IMR-90 (cell line): ENCODE data around the gene PTPRN2. TPM values are rescaled to one million over a fixed set of nuclear protein-coding genes. Genes with fewer than 3 reads are reported as not detected.

ENCODE experiments used
- ATAC-seq: fragments of 200-7000 bp; cut with Tn5 transposase; 2 replicates; pipeline ENCODE4 v1.9.1; 2020; ENCODE audit warnings: low read depth, mild to moderate bottlenecking, moderate library complexity
- BruUV-seq: library from RNA; stranded (reverse); fragments of 400-500 nt; replicated peaks from 2 replicates; lab custom pipeline; 2021; lab: Mats Ljungman, UMichigan
- CTCF ChIA-PET: fragments of 300-600 bp; formaldehyde crosslinking; extraction: SDS; loops from one replicate; lab custom pipeline; 2021; ENCODE audit warnings: antibody characterized with exemption; lab: Yijun Ruan, JAX
- POLR2A ChIA-PET: fragments of 300-600 bp; sonication (Branson Sonifier 250); formaldehyde crosslinking; loops from one replicate; lab custom pipeline; 2022; ENCODE audit warnings: antibody characterized with exemption; ENCODE audit not compliant: unreplicated experiment; lab: Charles Lee
- DNase-seq: peaks from one replicate; pipeline ENCODE4 v3.0.0; 2013
- H2AFZ ChIP-seq: replicated peaks from 2 replicates; pipeline ENCODE3; 2013; ENCODE audit warnings: low read length, mild to moderate bottlenecking; ENCODE audit not compliant: poor library complexity
- H2AK5ac ChIP-seq: 2 replicates; pipeline ENCODE4 v1.6.1; 2013; ENCODE audit warnings: low read depth, low read length, inconsistent platforms
- H2AK9ac ChIP-seq: replicated peaks from 2 replicates; pipeline ENCODE3; 2013; ENCODE audit warnings: mild to moderate bottlenecking, low read depth, low read length, moderate library complexity; ENCODE audit not compliant: poor library complexity
- H2BK120ac ChIP-seq: 2 replicates; pipeline ENCODE4 v1.6.1; 2013; ENCODE audit warnings: low read depth, low read length, inconsistent platforms
- H2BK15ac ChIP-seq: 3 replicates; pipeline ENCODE4 v1.6.1; 2013; ENCODE audit warnings: low read depth, low read length, inconsistent platforms
- H2BK20ac ChIP-seq: 2 replicates; pipeline ENCODE4 v1.6.1; 2013; ENCODE audit warnings: low read depth, mild to moderate bottlenecking, inconsistent platforms, low read length, moderate library complexity
- H2BK5ac ChIP-seq: 2 replicates; pipeline ENCODE4 v1.6.1; 2013; ENCODE audit warnings: mild to moderate bottlenecking, low read depth, low read length, inconsistent platforms; ENCODE audit not compliant: poor library complexity, severe bottlenecking
- H3K14ac ChIP-seq: replicated peaks from 2 replicates; pipeline ENCODE4 v1.6.1; 2013; ENCODE audit warnings: low read depth, low read length, inconsistent platforms
- H3K18ac ChIP-seq: 2 replicates; pipeline ENCODE4 v1.6.1; 2013; ENCODE audit warnings: low read depth, low read length, control low read depth
- H3K23ac ChIP-seq: 2 replicates; pipeline ENCODE4 v1.6.1; 2013; ENCODE audit warnings: low read depth, low read length, inconsistent platforms
- H3K27ac ChIP-seq: 2 replicates; pipeline ENCODE4 v1.5.1; 2013; ENCODE audit warnings: mild to moderate bottlenecking, control low read depth, low read length; ENCODE audit not compliant: insufficient read depth
- H3K27me3 ChIP-seq: 2 replicates; pipeline ENCODE4 v1.6.1; 2013; ENCODE audit warnings: low read length; ENCODE audit not compliant: control insufficient read depth, insufficient read depth
- H3K36me3 ChIP-seq: 2 replicates; pipeline ENCODE4 v1.6.1; 2013; ENCODE audit warnings: low read length, mixed read lengths; ENCODE audit not compliant: control insufficient read depth, insufficient read depth
- H3K4ac ChIP-seq: 2 replicates; pipeline ENCODE4 v1.6.1; 2013; ENCODE audit warnings: low read depth, low read length, inconsistent platforms
- H3K4me1 ChIP-seq: 2 replicates; pipeline ENCODE4 v1.6.1; 2013; ENCODE audit warnings: low read length, mixed read lengths; ENCODE audit not compliant: control insufficient read depth, insufficient read depth
- H3K4me2 ChIP-seq: 2 replicates; pipeline ENCODE4 v1.6.1; 2013; ENCODE audit warnings: low read depth, mild to moderate bottlenecking, control low read depth, low read length, moderate library complexity
- H3K4me3 ChIP-seq: 2 replicates; pipeline ENCODE4 v1.5.1; 2013; ENCODE audit warnings: low read depth, mild to moderate bottlenecking, control low read depth, low read length, moderate library complexity; ENCODE audit not compliant: insufficient read depth
- H3K56ac ChIP-seq: 2 replicates; pipeline ENCODE4 v1.6.1; 2013; ENCODE audit warnings: low read length, inconsistent platforms; ENCODE audit not compliant: insufficient read depth; ENCODE audit errors: extremely low read depth
- H3K79me1 ChIP-seq, 2 experiments: 2 replicates each; pipeline ENCODE4 v1.6.1; 2013; ENCODE audit warnings: low read length in 2 of 2, inconsistent platforms in 1 of 2, low read depth in 1 of 2
- H3K9ac ChIP-seq: 2 replicates; pipeline ENCODE4 v1.6.1; 2013; ENCODE audit warnings: low read depth, low read length, control low read depth
- H3K9me1 ChIP-seq: 2 replicates; pipeline ENCODE4 v1.6.1; 2013; ENCODE audit warnings: low read length, inconsistent platforms; ENCODE audit not compliant: insufficient read depth
- H3K9me3 ChIP-seq: 2 replicates; pipeline ENCODE4 v1.6.1; 2013; ENCODE audit warnings: low read length; ENCODE audit not compliant: control insufficient read depth, insufficient read depth
- H4K20me1 ChIP-seq: 2 replicates; pipeline ENCODE4 v1.6.1; 2013; ENCODE audit warnings: low read length, inconsistent platforms; ENCODE audit not compliant: insufficient read depth
- H4K5ac ChIP-seq: 2 replicates; pipeline ENCODE4 v1.6.1; 2013; ENCODE audit warnings: mild to moderate bottlenecking, low read depth, low read length, control low read depth
- H4K8ac ChIP-seq, 2 experiments: 2 replicates each; pipeline ENCODE4 v1.6.1; 2013; ENCODE audit warnings: low read depth in 2 of 2, low read length in 2 of 2, control low read depth in 1 of 2, inconsistent platforms in 1 of 2
- H4K91ac ChIP-seq: 2 replicates; pipeline ENCODE4 v1.6.1; 2013; ENCODE audit warnings: low read depth, low read length, inconsistent platforms; ENCODE audit not compliant: insufficient read depth
- CHD1 ChIP-seq: IDR thresholded peaks from 2 replicates; pipeline ENCODE4 v1.6.1; 2012; ENCODE audit warnings: low read depth, low read length, improper control_type of control experiment
- WGBS, 2 experiments: methylation state at CpG; one replicate each; pipeline versions ENCODE4 v1.1.5 to v1.1.7; 2013; ENCODE audit warnings: missing lambda C conversion rate in 2 of 2; ENCODE audit not compliant: insufficient read length in 1 of 2; ENCODE audit errors: extremely low coverage in 2 of 2; 5-methylcytosine and 5-hydroxymethylcytosine counted together
- dilution Hi-C: fragments of 300-500 bp; cut with HindIII; formaldehyde crosslinking; loops from one replicate; pipeline ENCODE4 v1.14.3; 2018; ENCODE audit warnings: low sequenced_read_pairs; ENCODE audit not compliant: unreplicated experiment
- in situ Hi-C: fragments of 300-500 bp; cut with MboI; formaldehyde crosslinking; loops from 3 replicates; pipeline ENCODE4 v1.14.3; 2019; ENCODE audit warnings: low sequenced_read_pairs, inconsistent platforms, mixed read lengths
- intact Hi-C: fragments of 100-400 bp; cut with micrococcal nuclease; formaldehyde crosslinking; loops from 2 replicates; pipeline ENCODE4 v1.10.0; 2022
- polyA plus RNA-seq, 3 experiments: library from polyadenylated mRNA; depleted of rRNA; stranded (reverse); fragments of >200 nt; gene quantifications; 2 replicates each; pipeline ENCODE4 v1.2.3, GENCODE V29; 2012; ENCODE audit warnings: low replicate concordance in 1 of 3
- total RNA-seq: library from RNA; depleted of rRNA; stranded (reverse); fragments of >200 nt; gene quantifications from 2 replicates; pipeline ENCODE4 v1.2.3, GENCODE V29; 2012

PTPRN2 gene
- total and polyA plus RNA-seq, 2 of the 4 experiments (the other 2 are of a cell fraction) = 0.03 TPM; not detected in 1

DNA sequence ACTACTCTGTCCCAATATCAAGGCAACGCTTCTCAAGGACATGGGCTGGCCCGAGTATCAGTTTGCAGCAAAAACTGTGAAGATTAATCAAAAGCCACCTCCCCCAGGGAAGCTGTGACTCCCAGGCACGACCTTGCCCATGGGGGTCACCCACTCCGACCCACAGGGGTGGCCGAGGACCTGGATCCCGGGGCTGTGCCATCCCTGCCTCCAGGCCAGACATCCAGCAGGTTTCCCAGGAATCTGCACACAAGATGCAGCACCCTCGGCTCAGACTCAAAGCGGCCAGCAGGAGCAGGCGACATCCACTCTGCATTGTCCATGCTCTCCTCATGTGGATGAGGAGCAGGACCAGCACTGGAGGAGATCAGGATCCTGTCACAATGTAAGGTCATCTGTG lies 39.8 kb downstream of the PTPRN2 start:
- ATAC-seq (no peak), DNase-seq (no peak)
- H2AFZ ChIP-seq = no peak overlapping the region
- no peak overlapping the region for H3K27ac ChIP-seq
- no peak for TF ChIP-seq CHD1
- H4K5ac ChIP-seq = no peak overlapping the region
- no peak overlapping the region for H2AK5ac ChIP-seq
- H2BK120ac ChIP-seq = no peak overlapping the region
- no peaks in the 10 kb centered on the region for H3K9me1 ChIP-seq
- in situ Hi-C loops (no loop called here), intact Hi-C loops (no loop called here), dilution Hi-C loops (no loop called here)
- WGBS, 2 experiments = 100% methylated on average over 1 of the region's 9 CpGs; no CpG with 5 or more reads in 1 of the 2 experiments
- H3K79me1 ChIP-seq = no peaks in the 10 kb centered on the region
- H2AK9ac ChIP-seq = no peak overlapping the region
- no peak overlapping the region for H3K14ac ChIP-seq
- no peak overlapping the region for H3K23ac ChIP-seq
- no peaks in the 10 kb centered on the region for H4K20me1 ChIP-seq
- CTCF ChIA-PET = no interaction called here
- no peak overlapping the region for H3K9ac ChIP-seq
- POLR2A ChIA-PET = no interaction called here
- H3K9me3 ChIP-seq = peaks cover 42% of the 10 kb centered on the region
- no peaks in the 10 kb centered on the region for H3K36me3 ChIP-seq
- no TSS peak for BruUV-seq
- no peak overlapping the region for H4K8ac ChIP-seq
- H3K56ac ChIP-seq = no peak overlapping the region
- no peak overlapping the region for H2BK5ac ChIP-seq
- H2BK15ac ChIP-seq = no peak overlapping the region
- no peak overlapping the region for H3K4me3 ChIP-seq
- H3K4me1 ChIP-seq = no peaks in the 10 kb centered on the region
- H3K4me2 ChIP-seq = no peak overlapping the region
- H4K91ac ChIP-seq = no peak overlapping the region
- H3K18ac ChIP-seq = no peak overlapping the region
- H3K4ac ChIP-seq = no peak overlapping the region
- no peaks in the 10 kb centered on the region for H3K27me3 ChIP-seq
- no peak overlapping the region for H2BK20ac ChIP-seq
